H1 (cell line): ENCODE results near the gene F10. TPM values are rescaled to one million over a fixed set of nuclear protein-coding genes. Genes with fewer than 3 reads are reported as not detected.
"Not testable (repeated sequence)": the region's sequence is repeated elsewhere in the genome, so short reads cannot be mapped to it uniquely, and the experiment has no call there.

ENCODE experiments used
- CTCF ChIA-PET: fragments of 300-600 bp; sonication (Branson Sonifier 250); formaldehyde crosslinking; loops from one replicate; lab custom pipeline; 2021; ENCODE audit not compliant: partially characterized antibody; lab: Charles Lee
- POLR2A ChIA-PET: fragments of 300-600 bp; sonication (Branson Sonifier 250); formaldehyde crosslinking; loops from one replicate; lab custom pipeline; 2021; ENCODE audit warnings: inconsistent platforms; ENCODE audit not compliant: partially characterized antibody; lab: Charles Lee
- DNase-seq, 2 experiments: peaks; one replicate each; pipeline versions ENCODE4 v3.0.0 to v3.0.0-alpha.2; 2010 to 2022; ENCODE audit warnings: low spot score in 2 of 2, low read depth in 1 of 2, mixed read lengths in 1 of 2
- FAIRE-seq: peaks from 2 replicates; lab custom pipeline; 2011; peaks lifted over from hg19 to GRCh38; lab: Jason Lieb, UNC
- H2AFZ ChIP-seq: 2 replicates; pipeline ENCODE4 v1.8.1; 2012; ENCODE audit warnings: low read length, inconsistent platforms
- H2AK5ac ChIP-seq: 2 replicates; pipeline ENCODE4 v1.6.1; 2013; ENCODE audit warnings: low read depth, low read length
- H2BK120ac ChIP-seq: replicated peaks from 2 replicates; pipeline ENCODE3; 2013; ENCODE audit warnings: low read depth, low read length, inconsistent platforms
- H2BK12ac ChIP-seq: 2 replicates; pipeline ENCODE4 v1.6.1; 2013; ENCODE audit warnings: low read depth, low read length
- H2BK15ac ChIP-seq: 2 replicates; pipeline ENCODE4 v1.6.1; 2013; ENCODE audit warnings: low read length
- H2BK20ac ChIP-seq: 2 replicates; pipeline ENCODE4 v1.6.1; 2013; ENCODE audit warnings: low read length
- H2BK5ac ChIP-seq: 2 replicates; pipeline ENCODE4 v1.6.1; 2013; ENCODE audit warnings: low read depth, low read length
- H3K14ac ChIP-seq: 2 replicates; pipeline ENCODE4 v1.6.1; 2013; ENCODE audit warnings: inconsistent platforms; ENCODE audit not compliant: insufficient read length
- H3K18ac ChIP-seq: 2 replicates; pipeline ENCODE4 v1.6.1; 2013; ENCODE audit warnings: low read length; ENCODE audit errors: extremely low read depth
- H3K23ac ChIP-seq: 2 replicates; pipeline ENCODE4 v1.6.1; 2013; ENCODE audit warnings: inconsistent platforms; ENCODE audit not compliant: insufficient read length
- H3K23me2 ChIP-seq: 2 replicates; pipeline ENCODE4 v1.6.1; 2013; ENCODE audit warnings: low read depth, low read length
- H3K27ac ChIP-seq: 2 replicates; pipeline ENCODE4 v1.6.1; 2011; ENCODE audit warnings: low read depth, low read length, inconsistent platforms
- H3K27me3 ChIP-seq, 4 experiments: replicated peaks in 1 of 4; 1 replicate in 1 of 4; 2 replicates in 3 of 4; pipeline versions ENCODE4 v1.6.1 to v1.8.1; 2011 to 2013; ENCODE audit warnings: low read length in 3 of 4, mild to moderate bottlenecking in 3 of 4, inconsistent platforms in 2 of 4, mixed read lengths in 2 of 4, moderate library complexity in 1 of 4; ENCODE audit not compliant: control insufficient read depth in 3 of 4, insufficient read depth in 3 of 4; ENCODE audit errors: extremely low read depth in 1 of 4
- H3K36me3 ChIP-seq, 4 experiments: 2 replicates each; pipeline versions ENCODE4 v1.6.1 to v1.8.1; 2011 to 2013; ENCODE audit warnings: mild to moderate bottlenecking in 4 of 4, low read length in 3 of 4, moderate library complexity in 2 of 4, control low read depth in 1 of 4, inconsistent platforms in 1 of 4; ENCODE audit not compliant: insufficient read depth in 4 of 4, control insufficient read depth in 2 of 4
- H3K4ac ChIP-seq: replicated peaks from 2 replicates; pipeline ENCODE3; 2013; ENCODE audit warnings: low read length, low read depth, mixed read lengths, inconsistent platforms; ENCODE audit not compliant: insufficient read length
- H3K4me1 ChIP-seq, 4 experiments: replicated peaks in 1 of 4; 1 replicate in 1 of 4; 2 replicates in 3 of 4; pipeline versions ENCODE4 v1.6.1 to v1.8.1; 2011 to 2013; ENCODE audit warnings: low read length in 3 of 4, inconsistent platforms in 2 of 4, mixed read lengths in 1 of 4; ENCODE audit not compliant: insufficient read depth in 4 of 4, control insufficient read depth in 3 of 4
- H3K4me2 ChIP-seq, 2 experiments: 2 replicates each; pipeline versions ENCODE4 v1.6.1 to v1.8.1; 2011 to 2013; ENCODE audit warnings: low read depth in 2 of 2, low read length in 2 of 2, control low read depth in 1 of 2, inconsistent platforms in 1 of 2, mild to moderate bottlenecking in 1 of 2; ENCODE audit not compliant: insufficient read depth in 1 of 2
- H3K4me3 ChIP-seq, 4 experiments: fragments of 200-600, 300-600 bp in 1 of 4; sonication (generic), shearing (Covaris generic), sonication (Bioruptor Twin) in 1 of 4; 2 replicates each; pipeline versions ENCODE4 v1.5.1 to v1.8.1; 2011 to 2016; ENCODE audit warnings: low read length in 4 of 4, low read depth in 3 of 4, control low read depth in 2 of 4, inconsistent platforms in 2 of 4, mild to moderate bottlenecking in 2 of 4, mixed read lengths in 1 of 4, moderate library complexity in 1 of 4; ENCODE audit not compliant: insufficient read depth in 2 of 4; ENCODE audit errors: extremely low read depth in 1 of 4
- H3K56ac ChIP-seq: replicated peaks from 2 replicates; pipeline ENCODE3; 2013; ENCODE audit warnings: low read depth, mild to moderate bottlenecking, mixed read lengths, low read length, inconsistent platforms; ENCODE audit not compliant: insufficient read length
- H3K79me1 ChIP-seq: 2 replicates; pipeline ENCODE4 v1.6.1; 2013; ENCODE audit warnings: low read depth, low read length, control low read depth
- H3K79me2 ChIP-seq, 2 experiments: 2 replicates each; pipeline versions ENCODE4 v1.6.1 to v1.8.1; 2012 to 2013; ENCODE audit warnings: low read length in 2 of 2, mild to moderate bottlenecking in 2 of 2, inconsistent platforms in 1 of 2; ENCODE audit not compliant: insufficient read depth in 2 of 2, control insufficient read depth in 1 of 2
- H3K9ac ChIP-seq, 4 experiments: replicated peaks in 1 of 4; 1 replicate in 1 of 4; 2 replicates in 3 of 4; pipeline versions ENCODE4 v1.6.1 to v1.8.1; 2011 to 2013; ENCODE audit warnings: low read depth in 3 of 4, low read length in 3 of 4, control low read depth in 2 of 4, mild to moderate bottlenecking in 2 of 4, moderate library complexity in 2 of 4, inconsistent platforms in 1 of 4; ENCODE audit errors: extremely low read depth in 1 of 4
- H3K9me3 ChIP-seq, 2 experiments: 2 replicates each; pipeline versions ENCODE4 v1.6.1 to v1.8.1; 2012 to 2013; ENCODE audit warnings: mild to moderate bottlenecking in 2 of 2, moderate library complexity in 2 of 2, control low read depth in 1 of 2, inconsistent platforms in 1 of 2, low read depth in 1 of 2, low read length in 1 of 2, mixed read lengths in 1 of 2; ENCODE audit not compliant: insufficient read depth in 2 of 2
- H4K20me1 ChIP-seq, 2 experiments: replicated peaks in 1 of 2; 2 replicates each; pipeline versions ENCODE3 to v1.8.1; 2011 to 2013; ENCODE audit warnings: inconsistent platforms in 2 of 2, low read length in 2 of 2, mild to moderate bottlenecking in 1 of 2; ENCODE audit not compliant: insufficient read depth in 2 of 2, control insufficient read depth in 1 of 2
- H4K5ac ChIP-seq: 2 replicates; pipeline ENCODE4 v1.6.1; 2013; ENCODE audit warnings: low read length, low read depth, mixed read lengths, inconsistent platforms; ENCODE audit not compliant: insufficient read length
- H4K8ac ChIP-seq: 2 replicates; pipeline ENCODE4 v1.8.0; 2013; ENCODE audit warnings: mild to moderate bottlenecking, moderate library complexity, low read length, inconsistent platforms; ENCODE audit not compliant: insufficient read depth; ENCODE audit errors: extremely low read depth
- H4K91ac ChIP-seq: replicated peaks from 2 replicates; pipeline ENCODE3; 2013; ENCODE audit warnings: low read length, mixed read lengths, inconsistent platforms; ENCODE audit not compliant: insufficient read length
- WGBS, 2 experiments: shearing (Covaris generic) in 1 of 2; methylation state at CpG; one replicate each; pipeline versions ENCODE4 v1.1.6 to v1.1.7; 2013 to 2015; ENCODE audit warnings: low lambda C conversion rate in 2 of 2, mixed read lengths in 2 of 2, inconsistent platforms in 1 of 2, low coverage in 1 of 2, missing lambda C conversion rate in 1 of 2; ENCODE audit not compliant: insufficient replicate concordance in 2 of 2, insufficient coverage in 1 of 2, insufficient read length in 1 of 2; ENCODE audit errors: extremely low coverage in 1 of 2, missing lambda C conversion rate in 1 of 2; 5-methylcytosine and 5-hydroxymethylcytosine counted together
- polyA plus RNA-seq, 7 experiments: library from polyadenylated mRNA; depleted of rRNA in 3 of 7; stranded (reverse) in 5 of 7; unstranded in 2 of 7; fragments of >200 nt in 5 of 7; fragments of 200-250 nt in 2 of 7; gene quantifications; 1 replicate in 5 of 7; 2 replicates in 1 of 7; 4 replicates in 1 of 7; pipeline versions ENCODE4 v1.2.1 to v1.2.3, GENCODE V29; 2011 to 2013; ENCODE audit warnings: missing spikeins in 2 of 7, mixed read lengths in 2 of 7
- total RNA-seq: library from RNA; stranded (reverse); fragmentation: NEBNext Ultra II Directional; extraction: Animal tissue kit (Norgen Biotek cat#: 25700); gene quantifications from 2 replicates; pipeline ENCODE4 v1.2.1, GENCODE V29; 2021

Gene F10
- total and polyA plus RNA-seq, 2 of the 8 experiments (the other 6 are each of a cell fraction or from before 2014, with no cell fraction given) = 2.0 to 4.2 TPM

GRCh38 chr13:113108521-113108920 is 14.1 kb upstream of the F10 start:
- not testable (repeated sequence) for H2BK20ac ChIP-seq

More at GRCh38 chr13:113108521-113108920, 14.1 kb upstream of the F10 start:
- H4K20me1 ChIP-seq, H3K4me3 ChIP-seq, H4K8ac ChIP-seq, H2BK5ac ChIP-seq, H3K9me3 ChIP-seq, H4K91ac ChIP-seq, H3K18ac ChIP-seq, H3K27ac ChIP-seq, H2BK15ac ChIP-seq, H3K4ac ChIP-seq, DNase-seq, H2BK120ac ChIP-seq, H3K56ac ChIP-seq, POLR2A ChIA-PET, H2AFZ ChIP-seq, FAIRE-seq, H3K23ac ChIP-seq, H3K79me2 ChIP-seq, H3K4me2 ChIP-seq, H4K5ac ChIP-seq, H2AK5ac ChIP-seq, H3K14ac ChIP-seq, CTCF ChIA-PET, H3K9ac ChIP-seq, H3K36me3 ChIP-seq, H3K79me1 ChIP-seq, H2BK12ac ChIP-seq: not testable (repeated sequence)
- Histone ChIP-seq H3K27me3 (peaks cover 21 to 24% (median 23%) of the 10 kb centered on the region in 4 experiments; a peak in 6 of 7 replicates), H3K4me1 (peaks cover 0 to 13% (median 6%) of the 10 kb centered on the region in 4 experiments; a peak in 6 of 7 replicates), H3K23me2 (peaks cover 12% of the 10 kb centered on the region; the same call in 1 of the 2 replicates)
- WGBS, 2 experiments = no CpG with 5 or more reads among the region's 27 CpGs
